Stimulated activated CD8-positive, alpha-beta memory T cell treated with anti-CD3 and anti-CD28 coated beads, Interleukin-12 subunit alpha, Interleukin-12 subunit beta, amount 100 ng/mL, for 24 hours (primary cell): Measurements from ENCODE around the gene EPB41.
"Not testable (repeated sequence)": the region's sequence is repeated elsewhere in the genome, so short reads cannot be mapped to it uniquely, and the experiment has no call there.

ENCODE experiments used
- DNase-seq: peaks from one replicate; pipeline ENCODE4 v3.0.0-alpha.2; 2020; ENCODE audit errors: extremely low read depth

EPB41 gene

DNA sequence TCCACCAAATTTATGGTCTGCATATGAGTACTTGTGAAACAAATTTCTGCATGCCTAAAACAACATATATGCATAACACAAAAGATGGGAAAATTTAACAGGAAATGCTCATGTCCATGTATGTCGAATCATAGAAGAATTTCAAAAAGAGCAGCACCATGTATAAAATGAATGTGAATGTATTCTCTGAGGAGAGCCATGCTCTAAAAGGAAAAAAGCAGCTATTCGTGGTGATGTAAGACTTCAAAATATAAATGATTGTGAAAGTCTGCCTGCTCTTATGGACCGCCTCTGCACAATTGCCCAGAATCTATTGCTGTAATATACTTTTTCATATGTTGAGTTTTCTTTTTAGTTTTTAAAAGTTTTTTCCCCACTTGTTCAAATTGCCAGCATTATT lies 66.8 kb downstream of the EPB41 start:
- no peak for DNase-seq

- DNase-seq: no peak
Observed at GRCh38 chr1:28982198-28982597, 67.8 kb downstream of the EPB41 start.

DNA sequence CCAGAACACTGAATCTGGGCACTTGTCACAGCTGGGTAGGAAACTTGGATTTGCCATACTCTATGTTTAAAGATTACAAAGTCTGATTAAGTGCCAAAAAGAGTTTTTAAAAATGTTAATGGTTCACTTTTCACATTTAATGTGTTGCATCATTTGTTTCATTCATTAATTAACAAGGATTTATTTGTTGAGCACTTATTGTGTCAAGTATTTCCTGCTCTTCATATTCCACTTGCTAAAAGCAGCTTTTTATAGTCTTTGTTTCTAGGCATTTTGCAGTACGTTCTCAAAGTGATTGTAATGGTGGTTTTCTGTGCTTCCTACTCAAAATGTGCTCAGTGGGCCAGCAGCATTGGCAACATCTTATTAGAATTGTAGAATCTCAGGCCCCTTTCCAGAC lies 68.7 kb downstream of the EPB41 start:
- DNase-seq: no peak

GRCh38 chr1:28983509-28984310 lies 69.3 kb downstream of the EPB41 start:
- DNase-seq: no peak

DNA sequence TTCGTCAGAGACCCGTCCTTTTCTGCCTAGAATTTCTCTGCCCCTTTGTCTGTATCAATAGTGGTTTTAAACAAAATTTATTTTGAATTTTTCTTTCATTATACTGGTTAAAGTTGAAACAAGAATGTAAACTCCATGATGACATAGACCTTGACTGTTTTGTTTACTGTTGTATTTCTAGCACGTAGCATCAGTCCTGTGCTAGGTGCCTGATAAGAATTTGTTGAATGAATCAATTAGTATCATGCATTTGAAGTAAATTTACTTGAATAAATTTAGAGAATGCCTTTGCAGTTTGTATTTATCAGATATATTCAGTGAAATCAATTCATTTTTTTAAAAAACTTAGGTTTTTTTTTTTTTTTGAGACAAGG lies 69.9 kb downstream of the EPB41 start:
- no peak for DNase-seq

- no peak for DNase-seq
Observed at GRCh38 chr1:28985427-28985826, 71.1 kb downstream of the EPB41 start.

- DNase-seq: no peak
Observed at GRCh38 chr1:28986306-28986910, 72.0 kb downstream of the EPB41 start.

DNA sequence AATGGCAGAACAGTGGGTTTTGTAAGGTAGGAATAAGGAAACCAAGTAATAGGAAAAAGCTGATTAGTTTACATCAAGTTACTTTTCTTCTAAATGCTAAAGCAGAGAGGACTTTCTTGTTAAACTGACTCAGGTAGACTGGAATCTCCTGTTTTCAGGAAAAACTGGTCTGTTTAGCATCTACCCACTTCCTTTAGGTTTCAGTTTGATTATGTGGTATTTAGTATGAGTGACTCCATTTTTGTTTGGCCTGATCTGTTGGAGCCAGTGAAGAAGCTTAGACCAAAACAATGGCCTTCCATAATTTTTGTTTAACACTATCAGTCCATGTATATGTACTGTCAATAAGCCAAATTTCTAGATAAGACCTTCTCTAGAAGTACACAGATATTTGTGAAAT lies 88.4 kb downstream of the EPB41 start:
- DNase-seq: no peak

GRCh38 chr1:29004288-29004687 lies 89.9 kb downstream of the EPB41 start:
- no peak for DNase-seq

- no peak for DNase-seq
Observed at GRCh38 chr1:29004798-29005197, 90.4 kb downstream of the EPB41 start.

- no peak for DNase-seq
Observed at GRCh38 chr1:29011775-29012174, 97.4 kb downstream of the EPB41 start.

GRCh38 chr1:29017235-29017634 lies 102.9 kb downstream of the EPB41 start:
- no peak for DNase-seq

DNA sequence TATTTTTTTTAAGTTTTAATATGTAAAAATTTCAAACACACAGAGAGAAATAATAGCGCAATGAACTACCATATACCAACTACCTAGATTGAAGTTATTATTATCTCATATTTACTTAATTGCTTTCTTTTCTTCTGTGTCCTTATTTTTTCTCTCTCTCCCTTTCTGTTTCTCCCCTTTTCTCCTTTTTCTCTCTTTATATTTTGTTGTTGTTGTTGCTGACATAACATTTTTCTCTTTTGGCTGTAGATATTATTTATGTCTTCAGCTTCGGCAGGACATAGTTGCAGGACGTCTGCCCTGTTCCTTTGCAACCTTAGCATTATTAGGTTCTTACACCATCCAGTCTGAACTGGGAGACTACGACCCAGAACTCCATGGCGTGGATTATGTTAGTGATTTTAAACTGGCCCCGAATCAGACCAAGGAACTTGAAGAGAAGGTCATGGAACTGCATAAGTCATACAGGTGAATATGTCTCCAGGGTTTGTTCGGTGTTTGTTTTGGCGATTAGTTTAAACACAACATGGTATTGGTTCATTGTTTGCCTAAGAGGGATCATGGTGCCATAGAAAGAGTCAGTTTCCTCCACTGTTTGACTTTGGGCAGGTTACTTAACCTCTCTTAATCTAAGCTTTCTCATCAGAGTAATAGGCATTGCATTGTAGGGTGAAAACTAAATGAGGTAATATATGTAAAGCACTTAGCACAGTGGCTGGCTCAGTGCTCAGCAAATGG lies 103.8 kb downstream of the EPB41 start:
- DNase-seq: no peak

GRCh38 chr1:29022620-29023019 lies 108.3 kb downstream of the EPB41 start:
- DNase-seq: no peak

DNA sequence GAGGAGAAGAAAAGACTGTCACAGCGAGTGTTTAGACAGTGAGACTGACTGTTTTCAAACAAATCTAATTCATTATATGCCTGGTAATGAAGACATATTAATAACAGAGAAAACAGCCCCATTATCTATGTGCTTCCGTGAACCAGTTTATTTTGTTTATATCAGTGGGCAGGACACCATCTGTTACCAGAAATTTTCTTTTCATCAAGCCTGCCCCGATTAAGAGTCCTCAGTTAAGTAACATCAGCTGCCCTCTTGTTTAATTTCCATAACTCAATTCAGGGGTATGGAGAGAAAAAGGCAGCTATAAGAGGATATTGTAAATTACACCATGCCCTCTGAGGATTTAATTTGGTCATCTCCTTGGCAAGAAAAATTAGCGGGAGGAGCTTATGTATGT lies 115.3 kb downstream of the EPB41 start:
- DNase-seq: no peak

DNA sequence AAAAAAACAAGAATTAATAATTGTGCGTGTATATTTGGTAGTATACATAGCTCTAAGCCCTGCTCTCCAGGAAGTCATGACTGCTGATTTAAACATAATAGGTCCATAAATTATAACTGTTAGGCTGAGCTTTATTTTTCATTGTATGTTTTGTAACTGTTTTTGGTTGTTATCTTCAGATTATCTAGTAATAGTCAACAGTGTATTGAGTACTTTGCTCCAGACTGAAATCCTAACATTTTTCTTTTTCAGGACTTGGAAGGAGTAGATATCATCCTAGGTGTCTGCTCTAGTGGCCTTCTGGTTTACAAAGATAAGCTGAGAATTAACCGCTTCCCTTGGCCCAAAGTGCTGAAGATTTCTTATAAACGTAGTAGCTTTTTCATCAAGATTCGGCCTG lies 118.5 kb downstream of the EPB41 start:
- DNase-seq: no peak

GRCh38 chr1:29033829-29034466 lies 119.6 kb downstream of the EPB41 start:
- no peak for DNase-seq

GRCh38 chr1:29043274-29043965 lies 129.1 kb downstream of the EPB41 start:
- no peak for DNase-seq

- DNase-seq: no peak
Observed at GRCh38 chr1:29044010-29044409, 129.6 kb downstream of the EPB41 start.

GRCh38 chr1:29045663-29046062 lies 131.3 kb downstream of the EPB41 start:
- not testable (repeated sequence) for DNase-seq

DNA sequence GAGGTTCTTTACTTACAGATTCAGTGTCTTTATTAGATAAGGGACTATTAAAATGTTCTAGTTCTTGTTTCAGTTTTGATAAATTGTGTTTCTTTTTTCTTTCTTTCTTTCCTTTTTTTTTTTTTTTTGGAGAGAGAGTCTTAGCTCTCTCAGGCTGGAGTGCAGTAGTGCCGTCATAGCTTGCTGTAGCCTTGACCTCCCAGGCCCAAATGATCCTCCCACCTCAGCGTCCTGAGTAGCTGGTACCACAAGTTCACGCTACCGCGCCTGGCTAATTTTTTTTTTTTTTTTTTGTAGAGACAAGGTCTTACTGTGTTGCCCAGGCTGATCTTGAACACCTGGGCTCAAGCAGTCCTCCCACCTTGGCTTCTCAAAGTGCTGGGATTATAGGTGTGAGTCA lies 132.8 kb downstream of the EPB41 start:
- no peak for DNase-seq

DNA sequence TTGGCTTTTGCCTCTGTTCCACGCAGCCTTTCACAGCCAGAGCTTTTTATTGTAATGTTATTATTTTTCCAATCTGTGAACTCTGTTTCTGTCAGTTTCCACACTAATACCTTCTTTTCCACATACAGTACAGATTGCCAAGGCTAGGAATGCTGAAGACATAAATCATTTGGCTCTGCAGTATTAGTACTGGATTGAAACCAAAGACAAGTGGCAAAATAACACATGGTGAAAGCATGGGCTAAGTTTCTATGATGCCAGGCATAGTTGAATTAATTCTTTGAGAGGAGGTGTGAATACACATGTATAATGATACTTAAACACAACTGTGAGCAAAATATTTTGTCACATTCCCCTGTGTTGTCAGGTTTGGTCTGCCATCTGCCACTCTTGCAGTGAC lies 135.8 kb downstream of the EPB41 start:
- DNase-seq: no peak
